ENCODE measurements around the gene HDGF. TPM values are rescaled to one million over a fixed set of nuclear protein-coding genes. Genes with fewer than 3 reads are reported as not detected.
A peak's percentile ranks its signal among the peaks of the same experiment; 100 is the strongest.

HDGF gene
- total RNA-seq, 1 donor from 2014 or later, result 112 TPM

- intact Hi-C loops (cut with DNase I), result no loop called here
- ATAC-seq (no peak), DNase-seq (ENCODE audit: low spot score) (no peak)
Measured at GRCh38 chr1:156733989-156734584, 17.4 kb downstream of the HDGF start.

DNA sequence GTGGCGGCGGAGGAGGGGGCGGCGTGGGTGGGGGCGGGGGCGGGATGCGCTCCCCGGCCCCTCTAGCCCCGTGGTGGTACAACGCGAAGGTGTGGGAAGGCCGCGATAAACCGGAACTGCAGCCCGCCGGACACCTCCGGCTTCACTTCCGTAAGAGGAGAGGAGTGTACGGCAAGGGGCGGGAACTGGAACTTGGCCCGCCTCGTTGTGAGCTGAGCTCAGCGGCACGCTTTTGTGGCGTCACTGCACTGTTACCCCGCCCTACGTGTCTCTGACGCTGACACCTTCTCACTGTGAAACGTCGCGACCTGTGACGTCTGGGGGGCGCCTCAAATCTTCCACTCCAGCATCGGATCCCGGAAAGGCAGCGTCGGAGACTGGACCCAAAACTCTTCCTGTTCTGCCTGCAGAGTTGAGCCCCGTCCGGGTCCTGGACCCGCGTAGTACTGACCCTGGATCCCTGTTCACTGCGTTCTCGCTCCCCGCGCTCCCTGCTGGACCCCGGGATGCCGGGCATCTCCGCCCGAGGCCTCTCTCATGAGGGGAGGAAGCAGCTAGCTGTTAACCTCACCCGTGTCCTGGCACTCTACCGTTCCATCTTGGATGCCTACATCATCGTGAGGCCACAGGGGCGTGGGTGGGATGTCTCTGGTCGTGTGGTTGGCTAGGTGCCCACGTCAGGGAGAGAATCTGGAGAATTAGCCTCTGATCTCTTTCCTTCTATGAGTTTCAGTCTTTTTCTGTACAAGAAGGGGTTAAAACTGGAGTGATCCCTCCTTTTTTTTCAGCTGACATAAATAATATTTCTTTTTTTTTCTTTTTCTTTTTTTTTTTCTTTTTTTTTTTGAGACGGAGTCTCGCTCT, 22.6 kb downstream of the HDGF start, which contains the start of gene ISG20L2:
Gene ISG20L2, minus strand, starts transcription at position 168 of the 864 bp plus-strand sequence. CDS start 1,114 bp downstream, outside the sequence.
- DNase-seq (ENCODE audit: low spot score), result peak; percentile 98
- peak; percentile 97 for ATAC-seq
- intact Hi-C loops (cut with DNase I), result no loop called here

DNA sequence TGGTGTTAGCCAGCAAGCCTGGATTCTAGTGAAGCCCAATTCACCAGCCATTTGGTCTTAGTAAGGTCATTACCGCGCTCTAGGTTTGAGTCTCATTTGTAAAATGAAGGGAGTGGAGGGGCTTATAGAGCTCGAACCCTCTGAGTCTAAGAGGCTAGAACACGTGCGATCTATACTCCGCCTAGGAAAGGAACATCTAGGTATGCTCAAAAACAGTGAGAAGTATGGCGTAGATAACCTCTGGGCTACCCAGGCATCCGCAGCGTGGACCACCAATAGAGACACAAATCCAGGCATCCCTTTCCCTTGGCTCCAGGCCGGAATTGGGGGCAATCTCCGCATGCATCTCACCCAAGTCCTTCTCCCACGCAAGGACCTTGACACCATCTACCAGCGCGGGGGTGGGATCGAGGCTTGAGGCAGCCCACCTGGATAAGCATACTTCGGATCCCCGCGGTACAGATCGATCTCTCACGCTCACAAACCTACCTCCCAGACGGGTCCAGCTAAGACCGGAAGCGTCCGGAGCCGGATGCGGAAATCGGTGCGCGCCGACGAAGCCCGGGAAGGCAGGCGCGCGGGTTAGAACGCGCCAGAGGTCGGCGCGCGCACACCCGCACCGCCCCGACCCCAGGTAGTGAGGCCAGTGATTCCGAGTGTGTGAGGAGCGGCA, 23.4 kb downstream of the HDGF start, which contains the start of gene METTL25B:
Gene METTL25B, plus strand, starts transcription at position 544 of the 673 bp plus-strand sequence. CDS start 636 bp downstream, outside the sequence.
- DNase-seq (ENCODE audit: low spot score) (peak; percentile 88), ATAC-seq (peak; percentile 82)

GRCh38 chr1:156727492-156727891, 24.0 kb downstream of the HDGF start:
- intact Hi-C loops (cut with DNase I), result no loop called here
- ATAC-seq (no peak), DNase-seq (ENCODE audit: low spot score) (no peak)

More for the DNA sequence above, 23.4 kb downstream of the HDGF start, which contains the start of gene METTL25B:
- intact Hi-C loops (cut with DNase I), result no loop called here

GRCh38 chr1:156726549-156727226, 24.8 kb downstream of the HDGF start:
- ATAC-seq (no peak), DNase-seq (ENCODE audit: low spot score) (no peak)
- intact Hi-C loops (cut with DNase I), result no loop called here

- intact Hi-C loops (cut with DNase I), result loop anchor here (1.0 kb wide), 1 partner anchor 36 kb away; no protein-coding TSS in a partner anchor
- peak; percentile 79 for ATAC-seq
- DNase-seq (ENCODE audit: low spot score), result peak; percentile 93
Measured at GRCh38 chr1:156725683-156726280, 25.7 kb downstream of the HDGF start.

- intact Hi-C loops (cut with DNase I), result no loop called here
- no peak for ATAC-seq
- DNase-seq (ENCODE audit: low spot score), result no peak
Measured at GRCh38 chr1:156721535-156721934, 29.9 kb downstream of the HDGF start.

DNA sequence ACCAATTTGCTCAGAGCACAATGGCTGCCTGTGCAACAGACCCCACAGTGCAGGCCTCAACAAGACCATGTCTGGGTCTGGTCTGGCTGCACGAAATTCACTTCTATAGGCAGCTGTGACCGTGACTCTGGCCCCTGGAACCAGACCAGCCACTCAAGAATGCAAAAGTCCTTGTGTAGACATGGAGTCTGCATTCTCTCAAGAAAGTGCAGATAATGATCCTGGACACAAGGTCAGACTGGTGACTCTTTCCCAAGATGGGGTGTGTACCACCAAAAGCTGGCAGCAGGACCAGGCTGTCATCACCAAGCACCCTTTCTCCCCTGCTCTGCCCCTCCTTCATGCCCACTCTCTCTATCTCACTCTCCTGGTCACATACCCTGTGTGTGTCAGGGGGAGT, 30.3 kb downstream of the HDGF start:
- intact Hi-C loops (cut with DNase I), result no loop called here
- no peak for DNase-seq (ENCODE audit: low spot score)
- no peak for ATAC-seq

DNA sequence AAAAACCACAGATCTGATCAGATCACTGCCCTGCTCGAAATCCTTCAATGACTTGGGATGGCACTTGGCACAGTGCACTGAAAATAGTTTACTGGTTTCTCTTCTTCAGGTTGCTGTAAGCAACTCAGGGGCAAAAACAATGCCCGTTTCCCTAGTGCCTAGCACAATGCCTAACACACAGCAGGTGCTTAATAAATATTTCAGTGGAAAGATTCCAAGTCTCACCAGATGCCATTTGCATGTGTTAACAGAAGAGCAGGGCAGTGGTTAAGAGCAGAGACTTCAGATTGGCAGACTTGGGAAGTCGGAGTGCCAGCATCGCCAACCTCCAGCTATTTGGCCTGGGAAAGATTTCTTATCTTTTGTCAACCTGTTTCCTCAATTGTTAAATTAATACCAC, 34.1 kb downstream of the HDGF start:
- DNase-seq (ENCODE audit: low spot score) (no peak), ATAC-seq (no peak)
- intact Hi-C loops (cut with DNase I), result no loop called here

DNA sequence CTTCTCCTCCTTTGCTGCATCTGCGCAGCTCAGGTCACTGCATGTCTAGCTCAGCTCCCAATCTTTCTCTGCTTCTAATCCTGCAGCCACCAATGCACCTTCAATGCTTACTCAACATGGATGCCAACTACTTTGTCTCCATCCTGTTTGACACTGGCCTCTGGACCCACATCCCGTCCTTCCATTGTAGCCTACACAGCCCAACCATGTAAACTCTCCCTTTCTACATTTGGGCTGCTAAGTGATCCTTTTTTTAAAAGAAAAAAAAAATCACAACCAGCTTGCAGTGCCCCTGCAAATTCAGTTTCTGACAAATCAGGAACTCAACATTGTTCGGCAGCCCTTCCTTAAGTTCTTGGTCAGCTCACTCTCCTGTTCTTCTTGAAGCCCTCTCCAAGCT, 36.6 kb downstream of the HDGF start:
- DNase-seq (ENCODE audit: low spot score), result no peak
- ATAC-seq, result no peak
- intact Hi-C loops (cut with DNase I), result no loop called here

- no peak for ATAC-seq
- DNase-seq (ENCODE audit: low spot score), result no peak
- intact Hi-C loops (cut with DNase I), result no loop called here
Measured at GRCh38 chr1:156712626-156713025, 38.8 kb downstream of the HDGF start.

DNA sequence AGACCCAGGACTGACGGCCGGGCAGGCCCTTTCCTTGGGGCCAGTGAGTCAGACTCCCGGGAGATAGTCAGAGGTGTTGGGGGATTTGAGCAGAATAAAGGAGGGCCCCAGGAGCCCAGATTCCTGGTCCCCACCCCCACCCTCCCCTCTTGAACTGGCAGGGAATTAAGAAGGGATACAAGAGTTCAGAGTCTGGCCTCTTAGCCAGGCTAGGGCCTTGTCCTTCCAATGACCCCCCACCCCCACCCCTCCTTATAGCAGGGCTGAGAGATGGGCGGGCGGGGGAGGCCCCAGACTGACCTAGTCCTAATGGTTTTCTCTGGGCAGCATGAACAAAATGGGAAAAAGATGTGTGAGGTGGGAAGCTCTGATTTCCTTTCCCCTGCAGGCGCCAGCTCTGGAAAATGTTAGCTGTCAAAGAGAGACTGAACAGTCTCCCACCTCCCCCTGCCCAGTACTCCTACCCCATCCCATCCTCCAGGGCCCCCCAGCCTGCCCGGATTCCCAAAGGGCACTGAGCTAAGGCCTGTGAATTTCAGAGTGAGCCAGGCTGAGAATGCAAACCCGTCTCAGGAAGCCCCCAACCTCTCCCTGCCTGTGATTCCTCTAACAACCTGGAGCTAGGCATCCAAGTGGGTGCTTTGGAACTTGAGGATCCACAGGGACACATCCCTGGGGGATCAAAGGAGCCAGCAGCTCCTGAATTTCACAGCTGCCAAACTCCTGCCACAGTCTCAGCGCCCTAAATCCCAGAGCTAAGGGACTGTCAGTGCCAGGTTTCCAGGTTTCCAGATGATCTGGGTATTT, 40.3 kb downstream of the HDGF start:
- DNase-seq (ENCODE audit: low spot score) (no peak), ATAC-seq (no peak)
- intact Hi-C loops (cut with DNase I), result no loop called here

GRCh38 chr1:156709757-156710489, 41.6 kb downstream of the HDGF start:
- peak; percentile 63 for ATAC-seq
- peak; percentile 74 for DNase-seq (ENCODE audit: low spot score)
- intact Hi-C loops (cut with DNase I), result no loop called here

GRCh38 chr1:156709031-156709430, 42.4 kb downstream of the HDGF start:
- ATAC-seq, result no peak
- intact Hi-C loops (cut with DNase I), result no loop called here

DNA sequence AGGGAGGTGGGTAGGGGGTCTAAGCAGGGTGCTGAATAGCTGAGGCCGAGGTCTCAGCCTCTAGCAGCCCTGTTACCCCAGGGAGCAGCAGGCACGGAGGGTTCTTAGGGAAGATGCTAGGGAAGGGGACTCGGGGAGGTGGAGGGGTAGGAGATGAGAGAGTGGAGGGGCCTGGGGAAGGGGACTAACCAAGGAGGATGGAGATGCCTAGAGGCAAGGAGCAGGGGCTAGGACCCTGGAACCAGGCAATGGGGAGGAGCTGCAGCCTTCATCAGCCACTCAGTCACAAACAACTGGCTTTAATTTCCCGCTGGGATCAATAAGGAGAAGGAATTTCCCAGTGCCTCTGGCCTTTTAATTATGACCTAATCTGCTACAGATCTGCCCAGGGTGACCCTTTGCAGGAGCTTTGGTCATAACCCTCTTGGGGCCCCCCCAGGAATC, 43.2 kb downstream of the HDGF start:
- ATAC-seq (no peak), DNase-seq (ENCODE audit: low spot score) (no peak)
- intact Hi-C loops (cut with DNase I), result no loop called here

More at GRCh38 chr1:156709031-156709430, 42.4 kb downstream of the HDGF start:
- DNase-seq (ENCODE audit: low spot score), result no peak

DNA sequence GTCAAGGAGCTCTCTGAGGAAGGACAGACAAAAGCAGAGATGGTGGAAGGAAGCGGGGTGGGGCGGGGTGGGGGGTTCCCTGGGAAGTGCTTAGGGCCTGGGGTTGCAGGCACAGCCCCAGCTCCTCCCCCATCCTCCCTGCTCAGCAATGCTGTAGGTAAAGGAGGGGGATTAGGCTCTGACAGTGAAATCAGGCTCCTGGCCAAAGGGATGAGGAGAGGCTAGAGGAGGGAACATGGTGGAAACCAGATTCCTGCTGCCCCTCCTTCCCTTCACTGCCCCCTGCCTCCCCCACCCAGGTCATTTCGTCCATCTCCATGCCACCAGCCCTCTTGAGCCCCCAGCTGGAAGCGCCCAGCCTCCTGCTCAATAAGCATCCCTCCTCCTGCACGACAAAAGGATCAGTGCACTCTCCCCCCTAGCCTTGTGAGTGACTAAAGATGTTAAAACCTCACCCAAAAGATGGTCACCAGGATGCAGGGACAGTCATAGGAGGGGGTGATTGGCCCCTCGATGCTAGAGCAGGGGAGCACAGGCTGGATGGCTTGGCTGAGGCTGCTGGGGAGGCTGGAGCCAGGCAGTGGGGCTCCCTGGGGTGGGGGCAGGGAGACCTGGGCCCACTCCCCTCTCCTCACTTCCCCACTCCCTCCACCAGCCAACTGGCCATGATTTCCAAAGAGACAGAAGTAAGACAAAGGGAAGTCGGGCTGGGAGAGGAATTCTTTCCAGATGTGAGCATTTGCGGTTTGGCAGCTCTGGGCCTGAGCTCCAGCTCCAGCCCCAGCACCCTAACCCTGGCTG, 43.9 kb downstream of the HDGF start:
- ATAC-seq (peak; percentile 45), DNase-seq (ENCODE audit: low spot score) (no peak)
- intact Hi-C loops (cut with DNase I), result no loop called here

Measured in sciatic nerve (tissue), 2 donors.